Hematopoietic multipotent progenitor cell treated with erythropoietin and hydrocortisone succinate and interleukin-3 and kit ligand, for 8 days (in vitro differentiated cells): ENCODE data around the gene KIF6.

Source experiments
- DNase-seq: peaks from one replicate; pipeline ENCODE4 v3.0.0-alpha.2; 2015

Gene KIF6

DNA sequence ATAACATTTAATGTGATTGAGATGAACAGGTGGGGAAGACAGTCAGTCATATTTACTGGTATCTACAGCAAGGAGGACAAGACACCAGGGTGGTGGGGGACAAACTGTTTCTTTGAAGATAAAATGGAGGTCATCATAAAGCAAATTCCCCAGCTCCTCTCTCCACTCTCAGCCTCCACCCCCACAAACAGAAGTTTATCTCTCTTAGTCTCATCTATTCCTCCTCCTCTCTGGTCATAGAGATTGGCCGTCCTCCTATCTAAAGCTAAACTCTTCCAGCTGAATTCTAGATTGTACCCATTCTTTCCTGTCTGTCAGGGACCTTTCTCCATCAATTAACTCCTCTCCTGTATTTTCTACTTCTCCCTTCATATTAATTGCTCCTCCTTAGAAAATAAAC is 71.1 kb downstream of the KIF6 start:
- no peak for DNase-seq

DNA sequence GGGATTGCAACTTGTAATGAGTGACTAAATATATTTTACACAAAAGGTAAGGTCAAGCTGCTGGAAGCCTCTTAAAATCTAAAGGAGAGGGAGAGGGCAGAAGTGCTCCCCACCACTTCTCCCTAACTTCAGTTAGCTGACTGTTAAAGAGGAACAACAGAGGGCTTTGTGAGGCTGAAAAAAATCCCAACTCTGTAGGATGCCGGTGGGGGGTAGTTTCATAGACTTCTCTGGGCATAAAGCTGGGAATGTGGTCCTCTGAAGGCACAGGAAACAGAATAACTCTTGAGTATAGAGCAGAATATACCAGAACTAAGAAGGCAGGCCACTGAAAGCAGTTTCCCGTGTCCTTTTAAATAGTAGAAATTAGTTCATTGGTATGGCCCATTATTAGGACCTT is 71.6 kb downstream of the KIF6 start:
- DNase-seq, result no peak

DNA sequence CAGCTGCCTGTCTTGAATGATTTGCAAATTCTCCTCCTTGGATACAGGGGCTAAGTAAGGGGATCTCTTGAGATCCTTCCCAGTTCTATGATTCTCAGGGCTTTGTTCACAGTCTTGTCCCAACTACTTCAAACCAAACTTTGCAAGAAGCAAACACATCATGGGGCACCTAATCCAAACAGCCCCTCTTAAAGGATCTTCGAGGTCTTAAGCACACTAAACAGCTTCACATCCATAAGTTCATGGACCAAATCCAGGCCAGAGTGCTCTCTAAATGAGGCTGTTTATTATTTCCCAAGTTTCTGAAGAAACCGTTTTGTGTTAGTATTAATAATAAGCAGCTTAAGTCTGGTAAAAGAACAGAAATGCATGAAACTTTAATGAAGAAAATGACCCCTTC is 75.2 kb downstream of the KIF6 start:
- DNase-seq, result no peak

DNA sequence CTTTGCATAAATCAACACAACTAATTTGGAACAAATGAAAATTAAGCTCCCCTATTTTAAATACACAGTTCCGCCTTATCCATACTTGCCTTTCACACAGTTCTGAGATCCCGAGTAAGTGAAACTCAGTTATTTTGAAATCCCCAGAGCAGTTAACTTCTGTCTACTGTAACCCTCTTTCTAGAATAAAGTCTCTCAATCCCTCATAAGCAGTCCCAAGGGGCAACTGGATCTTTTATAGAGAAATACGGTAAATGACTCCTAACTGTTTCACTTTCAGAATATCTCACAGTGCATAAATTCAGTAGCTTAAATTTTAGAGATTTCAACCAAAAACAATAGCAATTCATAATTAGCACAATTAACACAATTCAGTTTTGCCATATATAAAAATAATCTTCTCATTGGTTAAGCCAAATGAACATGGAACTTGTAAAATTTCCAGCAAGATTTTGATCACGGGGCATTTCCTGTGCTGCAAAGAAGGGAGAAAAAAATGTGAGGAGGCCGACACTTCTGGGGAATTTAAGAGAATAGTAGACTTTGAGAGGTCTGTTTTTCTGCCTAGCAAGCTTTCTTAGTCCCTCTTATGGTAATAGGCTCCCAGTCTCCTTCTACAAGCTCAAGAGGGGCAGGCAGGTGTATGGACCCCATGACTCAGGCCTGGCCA is 78.3 kb downstream of the KIF6 start:
- no peak for DNase-seq

DNA sequence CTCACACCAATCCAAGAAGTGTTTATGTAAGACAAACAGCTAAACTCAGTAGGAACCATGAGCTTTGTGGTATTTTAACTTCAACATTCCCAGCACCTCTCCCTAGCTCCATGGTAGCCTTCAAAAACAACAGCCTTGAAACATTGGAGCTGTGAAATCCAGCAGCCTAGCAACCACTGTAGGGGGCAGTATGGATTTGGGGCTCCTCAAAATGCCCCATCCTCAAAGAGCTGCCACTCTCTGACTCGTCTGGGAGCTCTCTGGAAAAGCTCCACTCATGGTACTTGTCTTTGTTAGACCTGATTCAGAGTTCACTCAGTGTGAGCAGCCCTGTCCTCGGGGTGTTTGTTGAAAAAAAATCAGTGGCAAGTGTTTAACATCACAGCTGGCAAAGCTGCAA is 82.9 kb downstream of the KIF6 start:
- no peak for DNase-seq

DNA sequence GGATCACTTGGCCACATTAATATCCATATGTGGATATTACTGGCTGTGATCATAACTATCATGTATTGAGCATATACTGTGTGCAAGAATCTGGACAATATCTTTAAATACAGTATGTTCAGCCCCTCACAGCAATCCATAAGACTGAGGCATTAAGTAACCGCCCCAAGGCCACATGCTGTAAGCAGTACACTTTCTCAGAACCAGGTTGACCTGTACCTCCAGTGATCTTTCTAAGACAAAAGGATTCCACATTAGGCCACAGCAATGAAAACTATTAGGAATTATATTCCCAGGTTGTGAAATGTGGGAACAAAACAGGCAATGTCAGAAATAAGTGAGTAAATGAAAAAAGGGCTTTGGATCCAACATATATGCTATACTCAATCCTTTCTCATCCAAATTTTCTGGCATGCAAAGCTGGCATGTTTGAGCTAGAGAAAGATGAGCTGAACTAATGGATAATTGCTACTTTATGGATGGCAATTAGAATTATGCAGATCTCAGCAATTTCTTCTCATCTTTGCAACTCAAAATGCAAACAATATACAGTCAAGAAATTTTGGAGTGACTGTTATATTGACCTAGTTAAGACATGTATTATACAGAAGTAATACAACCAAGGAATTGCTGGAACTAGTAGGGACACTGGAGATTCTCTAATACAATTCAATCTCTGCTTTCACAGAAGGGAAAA is 86.9 kb downstream of the KIF6 start:
- DNase-seq, result no peak

DNA sequence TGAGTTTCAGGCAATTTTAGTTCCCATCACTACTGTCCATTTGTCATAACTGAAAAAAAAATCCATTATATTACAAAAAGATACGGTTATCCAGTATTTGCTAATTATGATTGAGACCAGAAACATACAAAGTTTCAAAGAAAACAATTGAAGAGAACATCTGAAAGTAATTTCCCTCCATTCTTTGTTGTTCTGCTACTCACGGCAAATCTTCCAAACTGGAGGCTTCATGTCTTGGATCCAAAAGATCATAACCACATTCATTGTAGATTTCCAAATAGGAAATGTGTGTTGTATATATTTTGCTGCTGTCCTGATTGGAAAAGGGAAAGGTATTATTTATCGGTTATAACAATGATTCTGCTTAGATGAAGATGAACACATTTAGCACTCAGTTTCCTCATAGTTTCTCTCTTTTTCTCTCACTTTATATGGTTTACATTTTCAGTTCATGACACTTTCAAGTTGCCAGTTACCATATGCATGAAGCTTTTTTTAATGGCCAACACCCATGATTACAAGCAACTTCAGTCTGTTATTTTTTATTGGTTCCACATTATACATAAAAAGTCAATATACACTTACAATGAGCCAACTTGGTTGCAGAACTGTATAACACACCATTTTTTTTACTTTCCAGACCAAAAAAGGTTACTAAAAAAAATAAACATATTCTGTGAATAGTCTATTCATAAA is 90.4 kb downstream of the KIF6 start:
- DNase-seq, result no peak

DNA sequence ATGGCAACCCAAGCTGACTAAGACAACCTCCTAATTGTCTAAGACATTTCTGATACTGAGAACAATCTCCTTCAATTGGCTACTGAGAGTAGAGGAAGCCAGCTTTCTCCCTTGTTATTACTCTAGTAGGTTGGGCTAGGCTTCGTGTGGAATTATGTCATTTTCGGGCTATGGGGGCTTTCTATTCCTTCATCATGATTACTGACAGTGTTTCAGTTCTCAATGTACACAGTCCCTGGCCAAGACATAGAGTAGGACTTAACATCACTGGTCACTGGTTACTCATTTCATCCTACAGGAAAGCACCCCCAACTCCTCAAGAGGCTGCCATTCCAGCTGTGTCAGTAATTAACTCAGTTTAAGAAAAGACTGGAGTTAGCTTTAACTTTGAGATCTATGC is 100.0 kb downstream of the KIF6 start:
- DNase-seq, result no peak

DNA sequence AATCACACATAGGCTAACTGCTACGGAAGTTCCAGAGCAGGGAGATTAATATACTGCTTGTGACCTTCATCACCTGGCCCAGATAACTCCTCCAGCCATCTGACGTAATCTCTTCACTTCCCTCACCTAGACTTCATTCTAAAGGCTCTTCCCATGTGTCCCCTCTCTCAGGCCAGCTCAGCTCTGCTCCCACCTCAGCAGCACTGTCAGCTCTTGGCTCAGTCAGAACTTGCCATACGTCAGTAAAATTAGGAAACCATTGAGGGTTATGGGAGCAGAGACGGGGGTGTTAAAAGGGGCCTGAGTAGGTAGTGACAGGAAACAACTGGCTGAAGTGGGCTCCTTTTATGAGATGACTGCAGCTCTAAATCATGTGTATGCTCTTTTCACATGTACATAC is 101.5 kb downstream of the KIF6 start:
- DNase-seq, result no peak

DNA sequence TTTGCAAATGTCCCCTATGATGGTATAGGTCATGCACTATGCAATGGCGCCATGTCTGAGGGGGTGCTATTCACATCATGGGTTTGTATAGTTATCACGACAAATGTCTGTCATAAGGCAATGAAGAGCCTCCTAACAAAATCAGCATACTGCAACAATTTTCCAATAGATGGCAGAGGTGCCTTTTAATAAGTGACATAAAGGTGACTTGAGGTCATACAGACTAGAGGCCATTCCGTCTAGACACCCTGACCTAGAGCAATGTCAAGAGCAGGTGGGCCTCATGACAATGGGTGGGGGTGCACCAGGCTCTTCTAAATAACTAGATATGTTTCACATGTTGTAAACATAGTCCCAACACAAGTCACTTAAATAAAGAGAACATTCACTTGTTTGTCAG is 107.7 kb downstream of the KIF6 start:
- DNase-seq, result no peak

DNA sequence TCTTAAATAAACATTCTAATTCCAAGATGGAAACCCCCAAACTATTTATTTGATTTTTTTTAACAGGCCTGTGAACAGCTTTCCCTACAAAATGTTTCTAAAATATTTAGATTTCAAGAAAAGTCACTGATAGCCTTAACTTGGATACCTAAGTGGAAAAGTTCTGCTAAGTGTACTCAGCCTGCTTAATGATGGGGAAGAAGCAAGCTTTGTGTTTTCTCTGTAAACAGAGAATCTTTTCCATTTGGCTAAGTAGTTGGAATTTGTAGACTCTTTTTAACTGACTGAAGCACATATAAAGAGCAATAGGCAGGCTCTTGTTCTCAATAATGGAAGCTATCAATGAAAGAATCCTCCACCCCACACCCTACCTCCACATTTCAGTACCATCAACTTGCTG is 108.2 kb downstream of the KIF6 start:
- no peak for DNase-seq

DNA sequence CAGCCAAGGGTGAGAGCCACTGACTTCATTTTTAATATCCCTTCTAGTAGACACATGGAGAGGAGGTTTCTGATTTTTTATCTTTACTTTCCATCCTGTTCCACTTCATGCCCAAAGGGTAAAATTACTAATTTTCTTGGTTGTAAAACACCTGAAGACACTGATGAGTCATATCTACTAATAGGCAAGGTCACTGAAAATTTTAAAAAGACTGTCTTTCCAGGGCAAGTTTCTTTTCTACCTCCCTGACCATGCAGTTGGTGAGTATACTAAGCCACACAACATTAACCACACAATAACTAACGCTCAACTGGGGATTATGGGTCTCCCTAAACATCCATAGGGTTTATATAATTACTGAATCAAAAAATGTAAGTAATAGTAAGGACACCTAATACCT is 109.6 kb downstream of the KIF6 start:
- DNase-seq, result no peak

DNA sequence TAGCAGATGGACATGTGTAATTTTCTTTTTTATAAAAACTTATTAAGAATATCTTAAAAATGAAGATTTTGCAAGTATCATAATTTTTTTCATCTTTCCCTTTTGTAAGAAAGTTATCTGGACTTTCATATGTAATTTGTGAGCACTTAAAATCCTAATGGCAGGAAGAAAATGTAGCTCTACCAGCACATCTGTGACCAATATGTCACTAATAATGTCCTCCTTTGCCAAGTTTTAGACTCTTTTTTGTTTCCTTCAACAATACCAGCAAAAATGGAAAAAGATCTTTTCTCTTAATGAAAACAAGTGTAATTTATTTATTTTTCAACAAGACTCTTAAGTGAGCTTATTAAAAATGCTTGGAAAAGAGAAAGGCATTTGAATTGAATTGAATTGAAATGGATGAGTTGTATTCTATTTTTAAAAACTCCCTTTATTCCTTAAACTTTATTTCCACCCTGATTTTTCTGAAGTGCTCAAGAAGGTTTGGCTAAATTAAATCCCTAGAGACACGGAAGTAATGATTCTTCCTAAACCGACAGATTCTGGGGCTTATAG is 110.7 kb downstream of the KIF6 start:
- no peak for DNase-seq

DNA sequence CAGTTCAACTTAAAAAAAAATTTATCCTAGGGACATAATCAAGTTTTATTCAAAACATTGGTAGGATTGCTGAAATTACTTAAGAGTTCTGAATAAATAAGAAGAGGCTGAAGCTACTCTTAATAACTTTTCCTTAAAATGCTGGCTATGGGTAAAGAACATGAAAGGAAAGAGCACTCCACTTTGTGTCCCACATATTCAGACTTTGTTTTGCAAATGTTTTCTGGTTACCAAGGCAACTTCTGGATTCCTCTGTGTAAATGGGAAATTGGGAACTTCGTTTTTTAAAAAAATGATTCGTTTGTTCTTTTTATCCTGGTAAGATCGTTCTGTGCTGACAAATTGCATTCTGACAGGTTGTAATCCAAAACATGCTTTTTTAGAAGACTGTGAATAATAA is 115.0 kb downstream of the KIF6 start:
- DNase-seq, result no peak

DNA sequence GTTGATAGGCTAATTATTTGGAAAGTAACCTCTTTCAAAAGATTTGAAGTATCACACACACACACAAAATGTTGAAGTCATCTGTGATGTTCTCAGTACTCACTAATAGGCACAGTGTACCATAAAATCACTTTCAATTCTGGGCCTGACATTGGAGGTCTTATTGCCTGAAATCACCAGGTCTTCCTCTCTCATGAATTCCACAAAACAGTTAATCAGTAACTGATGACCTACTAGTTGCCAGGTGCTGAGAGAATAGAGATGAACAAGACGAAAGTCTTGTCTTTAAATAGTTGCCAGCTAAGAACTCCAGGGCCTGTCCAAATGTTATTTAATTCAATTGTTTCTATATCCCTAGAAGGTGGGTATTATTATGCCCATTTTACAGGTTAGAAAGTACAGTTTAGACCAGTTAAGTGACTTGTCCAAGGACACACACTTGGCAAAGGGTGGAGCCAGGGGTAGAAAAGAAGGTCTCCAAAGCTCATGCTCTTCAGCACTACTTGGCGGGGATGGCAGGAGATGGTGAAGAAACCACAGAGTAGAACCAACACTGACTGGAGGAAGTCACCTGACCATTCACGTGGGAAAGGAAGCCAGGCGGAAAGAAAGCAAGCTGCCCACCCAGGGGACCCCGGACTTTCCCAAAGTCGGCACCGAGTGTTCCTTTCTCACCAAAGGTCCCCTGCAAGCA is 116.4 kb downstream of the KIF6 start:
- DNase-seq, result no peak

DNA sequence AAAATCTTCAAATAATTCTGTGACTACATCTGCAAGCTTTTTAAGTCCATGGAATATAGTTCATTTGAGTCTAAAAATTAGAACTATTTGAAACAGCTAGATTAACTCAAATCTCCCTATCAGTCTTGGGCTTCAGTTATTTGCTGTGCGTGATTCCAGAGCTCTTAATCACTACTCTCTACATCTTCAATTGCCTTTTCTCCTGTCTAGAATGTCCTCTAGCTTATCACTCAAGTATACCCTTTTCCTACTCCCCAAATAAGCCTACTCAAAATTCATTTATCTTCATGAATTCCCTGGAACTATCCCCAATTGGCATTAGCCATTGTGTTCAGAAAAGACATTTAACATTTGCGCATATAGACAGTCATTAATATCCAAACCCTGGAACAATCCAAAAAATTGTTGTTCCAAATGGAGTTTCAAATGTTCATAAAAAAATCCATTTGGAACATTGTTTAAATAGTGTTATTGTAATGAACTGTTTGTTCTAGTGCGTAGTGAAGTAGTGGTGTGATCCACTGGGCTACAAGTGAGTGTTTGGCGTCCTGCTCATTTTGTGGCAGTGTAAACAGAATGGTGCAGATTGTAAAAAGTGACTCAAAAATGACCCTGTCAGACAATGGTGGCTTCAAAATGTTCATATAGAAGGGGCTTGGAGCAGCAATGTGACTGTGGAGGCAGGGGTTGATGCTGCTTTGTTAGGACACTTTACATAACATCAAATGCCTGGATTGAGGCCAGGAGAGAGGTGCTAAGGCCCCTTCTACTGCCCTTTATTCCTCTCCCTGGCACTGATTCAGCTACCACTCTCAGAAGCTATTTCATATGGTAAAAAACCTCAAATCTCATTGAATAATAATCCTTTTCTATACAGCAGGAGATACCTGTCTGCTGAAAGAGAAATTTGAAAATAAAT is 122.3 kb downstream of the KIF6 start:
- no peak for DNase-seq

DNA sequence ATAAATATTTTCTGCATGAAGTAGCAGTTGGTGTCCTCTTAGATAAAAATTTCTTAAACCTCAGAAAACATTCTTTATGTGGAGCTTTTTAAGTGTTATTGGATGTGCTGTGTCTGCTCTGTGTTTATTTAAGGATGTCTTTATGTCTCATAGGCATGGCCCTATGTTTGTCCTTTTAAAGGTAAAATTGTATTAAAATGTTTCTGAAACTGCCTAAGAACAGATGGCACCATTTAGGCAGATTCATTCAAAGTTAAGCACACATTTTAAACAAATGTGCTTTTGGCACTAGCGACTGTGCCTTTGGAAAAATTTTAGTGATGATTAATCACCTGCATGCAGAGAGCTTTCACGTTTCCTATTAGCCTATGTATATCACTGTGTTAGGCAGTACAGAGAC is 125.2 kb downstream of the KIF6 start:
- no peak for DNase-seq

DNA sequence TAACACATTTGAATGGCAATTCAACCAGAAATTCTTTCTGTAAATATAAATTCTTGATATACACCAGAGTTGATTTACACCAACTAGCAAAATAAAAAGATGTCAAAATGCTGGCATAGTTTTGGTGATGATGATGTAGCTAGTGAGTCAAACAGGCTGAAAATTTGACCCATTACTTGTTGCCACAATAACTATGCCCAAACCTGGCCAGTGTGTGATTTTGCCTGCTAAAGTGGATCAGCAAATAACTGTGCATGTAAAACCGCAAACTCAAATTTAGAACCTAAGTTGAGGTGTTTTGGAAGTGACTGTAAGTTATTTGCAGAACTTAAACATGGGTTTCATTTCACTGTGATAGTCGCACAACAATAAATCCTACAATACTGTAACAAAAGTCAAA is 125.9 kb downstream of the KIF6 start:
- no peak for DNase-seq

DNA sequence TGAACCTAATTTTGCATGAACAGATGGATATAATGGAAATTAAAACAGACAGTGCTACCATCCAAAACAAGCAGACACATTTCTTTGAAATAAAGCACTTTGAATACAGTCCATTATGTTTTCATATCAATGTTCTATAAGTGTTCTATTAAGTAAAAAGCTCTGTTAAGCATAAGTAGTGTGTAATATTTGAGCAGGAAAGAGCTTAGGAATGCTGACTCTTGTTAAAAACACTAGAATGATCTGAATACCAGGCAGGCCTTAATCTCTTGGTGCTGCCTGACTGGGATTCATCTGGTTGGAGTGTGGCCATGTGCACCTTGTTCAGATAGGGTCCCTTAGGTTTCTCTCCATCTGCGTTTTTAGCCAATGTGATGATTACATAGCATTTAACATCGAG is 130.9 kb downstream of the KIF6 start:
- no peak for DNase-seq

DNA sequence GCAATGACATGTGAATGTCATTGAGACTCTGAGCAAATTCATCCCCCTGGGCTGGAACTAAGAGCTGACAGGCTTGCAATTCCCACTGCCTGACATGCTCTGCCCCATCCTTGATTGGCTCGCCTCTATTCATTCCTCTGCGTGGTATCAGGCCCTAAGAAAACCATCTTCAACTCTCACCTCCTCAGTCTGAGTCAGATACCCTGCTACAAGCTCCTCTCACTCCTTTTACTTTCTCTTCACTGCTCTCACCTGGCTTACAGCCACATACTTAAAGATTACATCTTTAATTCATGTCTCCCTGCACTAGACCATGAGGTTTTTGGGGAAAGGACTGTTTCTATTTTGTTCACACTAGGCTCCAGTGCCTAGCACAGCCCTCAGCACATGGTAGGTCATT is 131.6 kb downstream of the KIF6 start:
- no peak for DNase-seq

DNA sequence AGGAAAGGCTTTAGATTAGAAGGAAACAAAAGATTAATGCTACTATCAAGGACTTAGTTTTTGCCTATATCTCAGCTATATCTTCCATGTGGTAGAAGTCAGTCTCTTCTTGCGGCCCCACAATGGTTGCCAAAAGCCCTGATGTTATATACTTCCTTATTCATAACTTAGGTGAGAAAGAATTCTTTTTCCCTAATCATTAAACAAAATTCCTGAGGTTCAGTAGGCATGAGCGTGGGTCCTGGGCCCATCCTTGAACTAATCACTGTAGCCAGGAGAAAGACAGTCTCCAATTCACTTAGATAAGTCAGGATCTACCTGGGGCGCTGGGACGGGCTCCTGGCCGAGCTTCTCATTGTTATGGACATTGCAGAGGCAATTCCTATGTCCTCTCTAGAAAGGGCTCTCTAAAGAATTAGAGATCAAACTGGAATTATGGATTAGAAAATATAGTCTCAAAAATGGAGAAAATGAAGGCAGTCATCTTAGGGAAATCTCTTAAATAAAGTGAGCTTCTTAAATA is 134.3 kb downstream of the KIF6 start:
- DNase-seq, result no peak

DNA sequence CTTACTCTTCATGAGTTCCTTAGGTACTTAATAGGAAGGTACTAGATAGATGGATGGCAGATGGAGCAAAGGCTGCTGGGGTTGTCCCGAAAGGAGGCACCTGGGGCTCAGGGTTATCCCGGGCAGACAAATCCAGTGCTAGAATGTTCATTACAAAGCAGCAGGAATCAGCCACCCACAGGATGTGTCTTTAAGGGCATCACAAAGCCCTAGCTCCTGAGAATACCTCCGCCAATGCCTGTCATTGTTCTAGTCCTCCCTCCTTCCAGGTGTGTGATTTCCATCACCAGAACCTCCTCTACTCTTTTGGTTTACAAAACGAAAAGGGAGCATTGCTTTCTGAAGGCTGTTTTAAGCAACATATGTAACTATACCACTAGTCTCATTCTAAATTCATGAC is 138.1 kb downstream of the KIF6 start:
- DNase-seq, result no peak
